GOT3 (cell line): Measurements from ENCODE around the gene PODN.

ENCODE experiments used
- DNase-seq: peaks from one replicate; lab custom pipeline; 2025; ENCODE audit warnings: mixed read lengths; lab: John Stamatoyannopoulos, UW

PODN gene

GRCh38 chr1:53074313-53075154 lies 12.5 kb downstream of the PODN start:
- no peak for DNase-seq

DNA sequence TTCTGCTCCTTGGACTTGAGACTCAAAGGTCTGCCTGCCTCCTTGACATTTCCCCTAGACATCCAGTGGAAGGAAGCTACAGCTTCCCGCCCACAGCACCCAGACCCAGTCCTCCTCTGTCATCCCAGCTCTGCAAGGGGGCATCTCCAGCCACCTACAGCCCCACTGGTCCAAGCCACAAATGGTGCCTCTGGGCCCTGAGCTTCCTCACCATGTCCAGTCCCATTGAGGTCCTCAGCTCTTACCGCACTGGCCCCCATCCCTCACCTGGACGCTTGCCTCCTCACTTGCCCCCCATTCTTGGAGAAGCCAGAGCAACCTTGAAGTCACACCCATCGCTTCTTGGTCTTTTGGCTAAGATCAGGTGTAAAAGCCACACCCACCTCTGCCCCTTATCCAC lies 13.2 kb downstream of the PODN start:
- no peak for DNase-seq

DNA sequence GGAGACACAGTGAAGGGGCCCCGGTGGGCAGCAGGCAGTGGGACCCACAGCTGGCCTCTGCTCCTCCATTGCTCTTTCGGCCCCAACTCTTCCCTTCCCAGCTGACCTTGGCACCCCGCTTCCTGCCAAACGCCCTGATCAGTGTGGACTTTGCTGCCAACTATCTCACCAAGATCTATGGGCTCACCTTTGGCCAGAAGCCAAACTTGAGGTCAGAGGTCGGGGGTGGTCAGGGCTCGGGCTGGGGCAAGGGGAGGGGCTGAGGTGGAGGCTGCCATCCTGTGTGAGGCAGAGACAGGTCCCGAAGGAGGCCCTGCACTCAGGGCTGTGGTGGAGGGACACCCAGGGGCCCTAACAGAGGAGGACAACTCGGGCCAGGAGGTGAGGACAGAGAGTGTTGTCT lies 13.7 kb downstream of the PODN start:
- no peak for DNase-seq

GRCh38 chr1:53076165-53076564 lies 14.2 kb downstream of the PODN start:
- DNase-seq = no peak

DNA sequence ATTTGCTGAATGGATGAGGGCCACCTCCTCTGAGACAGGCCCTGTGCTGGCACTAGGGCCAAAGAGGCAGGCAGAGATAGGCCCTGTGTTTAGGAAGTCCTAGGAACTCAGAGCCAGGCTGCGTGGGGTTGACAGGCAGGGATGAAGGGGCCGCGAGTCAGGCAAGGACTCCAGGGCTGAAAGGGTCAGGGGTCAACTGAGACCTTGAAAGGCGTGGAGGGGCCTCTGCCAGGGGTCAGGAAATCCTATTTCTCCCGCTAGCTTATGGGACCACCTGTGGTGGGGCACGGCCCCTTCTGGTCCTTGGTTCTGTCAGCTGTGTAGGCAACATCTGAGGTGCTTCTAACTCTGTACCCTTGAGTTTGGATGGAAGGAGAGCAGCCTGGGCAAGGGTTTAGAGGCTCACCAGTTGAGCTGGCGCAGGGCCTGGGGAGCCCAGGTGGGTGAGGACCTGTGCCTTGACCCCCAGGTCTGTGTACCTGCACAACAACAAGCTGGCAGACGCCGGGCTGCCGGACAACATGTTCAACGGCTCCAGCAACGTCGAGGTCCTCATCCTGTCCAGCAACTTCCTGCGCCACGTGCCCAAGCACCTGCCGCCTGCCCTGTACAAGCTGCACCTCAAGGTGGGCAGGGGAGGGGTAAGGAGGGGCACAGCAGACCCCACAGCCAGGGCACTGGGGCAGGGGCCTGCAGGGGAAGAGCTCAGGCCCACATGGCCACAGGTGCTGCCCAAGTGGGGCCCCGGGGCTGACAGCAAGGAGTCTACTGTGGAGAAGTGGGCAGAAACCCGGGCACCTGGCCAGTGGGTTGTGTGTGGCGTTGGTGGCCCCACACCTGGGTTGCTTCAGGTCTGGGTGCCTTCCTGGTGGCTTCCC lies 14.9 kb downstream of the PODN start:
- DNase-seq = no peak

- DNase-seq = no peak
These were observed 15.6 kb downstream of the PODN start for GRCh38 chr1:53077599-53077965.

DNA sequence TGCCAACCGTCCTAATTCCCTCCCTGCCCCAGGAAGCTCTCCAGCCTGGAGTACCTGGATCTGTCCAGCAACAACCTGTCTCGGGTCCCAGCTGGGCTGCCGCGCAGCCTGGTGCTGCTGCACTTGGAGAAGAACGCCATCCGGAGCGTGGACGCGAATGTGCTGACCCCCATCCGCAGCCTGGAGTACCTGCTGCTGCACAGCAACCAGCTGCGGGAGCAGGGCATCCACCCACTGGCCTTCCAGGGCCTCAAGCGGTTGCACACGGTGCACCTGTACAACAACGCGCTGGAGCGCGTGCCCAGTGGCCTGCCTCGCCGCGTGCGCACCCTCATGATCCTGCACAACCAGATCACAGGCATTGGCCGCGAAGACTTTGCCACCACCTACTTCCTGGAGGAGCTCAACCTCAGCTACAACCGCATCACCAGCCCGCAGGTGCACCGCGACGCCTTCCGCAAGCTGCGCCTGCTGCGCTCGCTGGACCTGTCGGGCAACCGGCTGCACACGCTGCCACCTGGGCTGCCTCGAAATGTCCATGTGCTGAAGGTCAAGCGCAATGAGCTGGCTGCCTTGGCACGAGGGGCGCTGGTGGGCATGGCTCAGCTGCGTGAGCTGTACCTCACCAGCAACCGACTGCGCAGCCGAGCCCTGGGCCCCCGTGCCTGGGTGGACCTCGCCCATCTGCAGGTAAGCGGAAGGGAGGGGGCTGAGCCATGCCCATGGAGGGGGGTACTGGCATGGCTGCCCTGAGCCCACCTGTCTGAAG lies 16.5 kb downstream of the PODN start:
- DNase-seq = no peak

DNA sequence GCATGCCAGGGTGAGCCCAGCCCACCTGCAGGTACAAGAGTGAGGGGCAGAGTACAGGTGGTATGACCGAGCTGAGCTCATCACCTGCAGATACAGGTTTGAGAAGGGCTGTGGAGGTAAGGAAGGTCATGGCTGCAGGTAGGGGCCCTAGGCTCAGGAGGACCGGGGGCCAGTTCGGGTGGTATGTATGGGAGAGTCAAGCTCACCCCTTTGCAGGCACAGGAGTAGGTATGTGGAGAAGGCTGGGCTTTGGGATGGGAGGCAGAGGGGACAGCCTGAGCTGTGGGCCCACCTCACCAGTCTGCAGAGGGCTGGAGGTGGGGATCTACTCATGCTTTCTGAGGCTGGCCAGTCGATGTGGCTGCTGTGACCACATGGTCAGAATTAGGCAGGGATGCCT lies 17.2 kb downstream of the PODN start:
- DNase-seq = no peak

- no peak for DNase-seq
These were observed 18.0 kb downstream of the PODN start for GRCh38 chr1:53080041-53080440.

DNA sequence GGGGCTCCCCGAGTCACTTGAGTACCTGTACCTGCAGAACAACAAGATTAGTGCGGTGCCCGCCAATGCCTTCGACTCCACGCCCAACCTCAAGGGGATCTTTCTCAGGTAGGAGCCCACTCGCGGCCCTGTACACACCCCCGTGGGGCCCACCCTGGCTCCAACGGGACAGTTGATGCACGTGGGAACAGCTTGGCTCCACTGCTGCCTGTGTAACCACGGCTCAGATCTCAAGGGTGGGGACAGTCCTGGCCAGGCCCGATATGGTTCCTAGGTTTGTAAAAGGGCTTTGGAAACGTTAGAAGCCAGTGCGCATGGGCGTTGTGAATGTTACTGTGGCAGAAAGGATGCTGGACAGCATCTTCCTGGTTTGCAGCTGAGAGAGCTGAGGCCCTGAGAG lies 18.8 kb downstream of the PODN start:
- no peak for DNase-seq

- DNase-seq = no peak
These were observed 19.5 kb downstream of the PODN start for GRCh38 chr1:53081384-53082066.

DNA sequence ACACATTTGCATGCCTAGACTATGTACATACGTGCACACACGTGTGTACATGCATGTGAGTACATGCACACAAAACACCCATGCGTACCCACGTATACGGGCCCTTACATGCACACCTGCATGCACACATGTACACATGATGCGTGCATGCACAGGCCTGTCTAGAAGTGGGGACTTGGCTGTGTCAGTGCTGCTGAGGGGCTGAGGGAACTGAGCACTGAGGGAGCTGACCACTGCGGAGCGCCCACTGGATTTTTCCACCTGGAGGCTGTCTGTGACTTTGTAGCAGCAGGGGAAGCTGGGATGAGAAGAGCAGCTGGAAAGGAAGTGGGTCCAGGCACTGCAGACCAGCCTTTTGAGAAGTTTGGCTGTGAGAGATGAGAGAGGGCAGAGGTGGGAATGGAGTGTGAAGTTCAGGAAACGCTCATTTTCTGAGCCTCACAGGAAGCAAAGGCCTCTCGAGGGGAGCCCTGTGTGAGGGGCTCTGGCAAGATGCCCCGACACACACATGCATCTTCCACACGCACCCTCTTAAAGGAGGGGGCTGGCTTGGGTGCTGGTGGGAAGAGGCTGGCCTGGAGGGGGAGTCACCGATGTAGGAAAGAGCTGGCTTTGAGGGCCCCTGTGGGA lies 20.9 kb downstream of the PODN start:
- DNase-seq = no peak

GRCh38 chr1:53083636-53084588 lies 21.9 kb downstream of the PODN start:
- no peak for DNase-seq

GRCh38 chr1:53084589-53084971 lies 22.6 kb downstream of the PODN start:
- no peak for DNase-seq

DNA sequence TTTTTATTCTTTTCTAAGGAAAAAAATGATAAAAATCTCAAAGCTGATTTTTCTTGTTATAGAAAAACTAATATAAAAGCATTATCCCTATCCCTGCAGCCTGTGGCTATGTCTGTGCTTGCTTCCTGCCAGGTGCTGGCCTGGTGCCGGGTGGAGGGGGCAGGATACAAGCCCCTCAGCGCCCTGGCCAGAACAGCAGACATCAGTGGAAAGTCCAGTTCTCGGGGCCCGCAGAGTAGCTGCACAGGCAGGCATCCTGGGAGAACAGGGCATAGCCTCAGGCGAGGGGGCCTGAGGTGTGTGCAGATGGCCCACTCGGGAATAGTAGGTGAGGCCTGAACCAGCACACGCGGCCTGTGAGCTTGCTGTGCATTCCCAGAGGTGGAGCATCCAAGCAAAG lies 23.4 kb downstream of the PODN start:
- no peak for DNase-seq

GRCh38 chr1:53086491-53087070 lies 24.6 kb downstream of the PODN start:
- no peak for DNase-seq

GRCh38 chr1:53087332-53088285 lies 25.6 kb downstream of the PODN start:
- DNase-seq = no peak

GRCh38 chr1:53088616-53089300 lies 26.7 kb downstream of the PODN start:
- no peak for DNase-seq
